H1 (cell line): ENCODE measurements around the gene RBP5. TPM values are rescaled to one million over a fixed set of nuclear protein-coding genes. Genes with fewer than 3 reads are reported as not detected.

Source experiments
- CEBPB ChIP-seq: IDR thresholded peaks from 2 replicates; pipeline ENCODE4 v1.6.1; 2012; ENCODE audit warnings: low read depth, low read length
- RAD21 ChIP-seq, 2 experiments: IDR thresholded peaks in 1 of 2; conservative IDR thresholded peaks in 1 of 2; 2 replicates each; pipeline ENCODE4 v1.6.1; 2011; ENCODE audit warnings: low read depth in 2 of 2, low read length in 2 of 2, improper control_type of control experiment in 1 of 2, inconsistent platforms in 1 of 2, mild to moderate bottlenecking in 1 of 2, moderate library complexity in 1 of 2
- SP1 ChIP-seq: IDR thresholded peaks from 2 replicates; pipeline ENCODE4 v1.6.1; 2011; ENCODE audit warnings: low read depth, low read length
- polyA plus RNA-seq, 7 experiments: library from polyadenylated mRNA; depleted of rRNA in 3 of 7; stranded (reverse) in 5 of 7; unstranded in 2 of 7; fragments of >200 nt in 5 of 7; fragments of 200-250 nt in 2 of 7; gene quantifications; 1 replicate in 5 of 7; 2 replicates in 1 of 7; 4 replicates in 1 of 7; pipeline versions ENCODE4 v1.2.1 to v1.2.3, GENCODE V29; 2011 to 2013; ENCODE audit warnings: missing spikeins in 2 of 7, mixed read lengths in 2 of 7
- total RNA-seq: library from RNA; stranded (reverse); fragmentation: NEBNext Ultra II Directional; extraction: Animal tissue kit (Norgen Biotek cat#: 25700); gene quantifications from 2 replicates; pipeline ENCODE4 v1.2.1, GENCODE V29; 2021
- TF ChIP-seq, protein P1 (sequence below), 3 experiments: IDR thresholded peaks; 1 replicate in 2 of 3; 2 replicates in 1 of 3; pipeline versions ENCODE4 v1.5.1 to v1.6.1; 2011; ENCODE audit warnings: low read length in 3 of 3, mild to moderate bottlenecking in 3 of 3, inconsistent platforms in 2 of 3, low read depth in 1 of 3, moderate library complexity in 1 of 3; ENCODE audit not compliant: insufficient read depth in 1 of 3; ENCODE audit errors: control extremely low read depth in 1 of 3
- TF ChIP-seq, protein P2 (sequence below): IDR thresholded peaks from 2 replicates; pipeline ENCODE4 v1.6.1; 2012; ENCODE audit warnings: inconsistent platforms

The RBP5 gene
- total and polyA plus RNA-seq, 2 of the 8 experiments (the other 6 are each of a cell fraction or from before 2014, with no cell fraction given) = 1.2 to 1.9 TPM

DNA sequence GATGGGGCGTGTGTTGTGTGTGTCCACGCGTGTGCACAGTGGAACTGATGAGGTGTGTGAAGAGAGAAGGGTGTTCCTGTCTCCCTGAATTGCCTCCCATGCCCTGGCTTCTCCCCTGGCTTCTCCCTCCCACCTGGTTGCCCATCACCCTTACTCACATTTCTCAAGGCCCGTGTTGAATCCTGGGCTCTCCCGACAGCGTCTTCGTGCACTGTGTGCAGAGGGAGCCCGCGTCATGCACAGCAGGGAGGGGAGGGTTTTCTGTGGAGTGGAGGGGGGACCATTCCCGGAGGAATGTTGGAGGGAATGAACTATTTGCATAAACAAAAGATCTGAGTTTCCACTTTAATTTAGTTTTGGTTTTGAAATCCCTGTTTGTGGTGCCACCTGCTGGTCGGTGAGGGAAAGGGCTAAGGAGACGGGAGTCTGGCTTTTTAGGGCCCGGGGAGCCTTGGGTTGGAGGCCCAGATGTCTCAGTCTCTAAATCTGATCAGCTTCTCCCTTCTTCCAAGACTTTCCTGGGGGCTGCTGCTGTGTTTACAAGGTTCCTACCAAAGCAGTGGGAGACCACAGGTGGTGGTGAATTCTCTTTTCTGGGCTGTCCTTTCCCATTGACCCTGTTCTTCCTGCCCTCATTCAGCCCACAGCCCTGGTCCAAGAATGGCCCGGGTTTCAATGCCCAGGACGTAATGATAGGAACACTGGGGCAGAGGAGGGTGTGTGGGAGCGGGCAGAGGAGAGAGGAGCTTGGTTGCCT, 36.3 kb downstream of the RBP5 start, which contains the start of gene C1R (continued):
- TF ChIP-seq, protein P1, sequence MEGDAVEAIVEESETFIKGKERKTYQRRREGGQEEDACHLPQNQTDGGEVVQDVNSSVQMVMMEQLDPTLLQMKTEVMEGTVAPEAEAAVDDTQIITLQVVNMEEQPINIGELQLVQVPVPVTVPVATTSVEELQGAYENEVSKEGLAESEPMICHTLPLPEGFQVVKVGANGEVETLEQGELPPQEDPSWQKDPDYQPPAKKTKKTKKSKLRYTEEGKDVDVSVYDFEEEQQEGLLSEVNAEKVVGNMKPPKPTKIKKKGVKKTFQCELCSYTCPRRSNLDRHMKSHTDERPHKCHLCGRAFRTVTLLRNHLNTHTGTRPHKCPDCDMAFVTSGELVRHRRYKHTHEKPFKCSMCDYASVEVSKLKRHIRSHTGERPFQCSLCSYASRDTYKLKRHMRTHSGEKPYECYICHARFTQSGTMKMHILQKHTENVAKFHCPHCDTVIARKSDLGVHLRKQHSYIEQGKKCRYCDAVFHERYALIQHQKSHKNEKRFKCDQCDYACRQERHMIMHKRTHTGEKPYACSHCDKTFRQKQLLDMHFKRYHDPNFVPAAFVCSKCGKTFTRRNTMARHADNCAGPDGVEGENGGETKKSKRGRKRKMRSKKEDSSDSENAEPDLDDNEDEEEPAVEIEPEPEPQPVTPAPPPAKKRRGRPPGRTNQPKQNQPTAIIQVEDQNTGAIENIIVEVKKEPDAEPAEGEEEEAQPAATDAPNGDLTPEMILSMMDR (IDR thresholded peaks at IDR 0.05; ENCODE audit: control extremely low read depth in 1 of 3, insufficient read depth in 1 of 3, low read depth in 1 of 3, low read length in 3 of 3) = peak; percentile 73 to 80 (median 75)
- TF ChIP-seq RAD21 (IDR thresholded peaks at IDR 0.05 in 1 of 2, conservative IDR thresholded peaks at IDR 0.05 in 1 of 2; ENCODE audit: low read depth in 2 of 2, low read length in 2 of 2) (peak; percentile 60 to 75), SP1 (0 out of 2 replicates have a peak, but pooled peaks have one; percentile 8), CEBPB (no peak)
- TF ChIP-seq, protein P2, sequence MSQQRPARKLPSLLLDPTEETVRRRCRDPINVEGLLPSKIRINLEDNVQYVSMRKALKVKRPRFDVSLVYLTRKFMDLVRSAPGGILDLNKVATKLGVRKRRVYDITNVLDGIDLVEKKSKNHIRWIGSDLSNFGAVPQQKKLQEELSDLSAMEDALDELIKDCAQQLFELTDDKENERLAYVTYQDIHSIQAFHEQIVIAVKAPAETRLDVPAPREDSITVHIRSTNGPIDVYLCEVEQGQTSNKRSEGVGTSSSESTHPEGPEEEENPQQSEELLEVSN = no peak
